K562 (cell line): Measurements from ENCODE around the gene ZFAND3. TPM values are rescaled to one million over a fixed set of nuclear protein-coding genes. Genes with fewer than 3 reads are reported as not detected.
A peak's percentile ranks its signal among the peaks of the same experiment; 100 is the strongest.

Experiments
- CHD7 ChIP-seq: fragments of 200-600 bp; sonication (generic); IDR thresholded peaks from one replicate; pipeline ENCODE4 v1.6.1; 2012; ENCODE audit warnings: mild to moderate bottlenecking, low read depth, low read length, inconsistent platforms
- NFE2 ChIP-seq: IDR thresholded peaks from 2 replicates; pipeline ENCODE4 v1.6.1; 2014; ENCODE audit warnings: antibody characterized with exemption, low read depth
- RUNX1 ChIP-seq: sonication (generic); IDR thresholded peaks from 2 replicates; pipeline ENCODE4 v1.6.1; 2016; ENCODE audit warnings: antibody characterized with exemption, low read depth
- polyA plus RNA-seq, 8 experiments: library from polyadenylated mRNA; depleted of rRNA in 4 of 8; stranded (reverse) in 5 of 8; unstranded in 3 of 8; fragments of >200 nt; fragmentation: Nextera tagmentation in 2 of 8; fragmentation: Illumina TruSeq in 1 of 8; extraction: Ambion mirVana in 2 of 8; extraction: Trizol in 1 of 8; gene quantifications; 2 replicates each; pipeline versions ENCODE4 v1.2.1 to v1.2.3, GENCODE V29; 2011 to 2014; ENCODE audit warnings: inconsistent platforms in 1 of 8, missing spikeins in 1 of 8
- total RNA-seq, 7 experiments: library from RNA; depleted of rRNA in 6 of 7; stranded (reverse); fragments of >200 nt in 6 of 7; fragmentation: Illumina TruSeq in 2 of 7; extraction: Trizol in 2 of 7; gene quantifications; 2 replicates each; pipeline versions ENCODE4 v1.2.1 to v1.2.3, GENCODE V29; 2011 to 2021; ENCODE audit warnings: low replicate concordance in 1 of 7

ZFAND3 gene
- total and polyA plus RNA-seq, 9 of the 15 experiments (the other 6 are each of a cell fraction or from before 2014, with no cell fraction given) = 0.81 to 26.6 (median 11.8) TPM

GRCh38 chr6:37983720-37984501 is 164.4 kb downstream of the ZFAND3 start (continued):
- TF ChIP-seq CHD7 (no peak), RUNX1 (no peak), NFE2 (0 out of 2 replicates have a peak, but pooled peaks have one; percentile 40)
